Left ventricle myocardium inferior (tissue), 1 donor: ENCODE data around the gene KCNN3. TPM values are rescaled to one million over a fixed set of nuclear protein-coding genes. Genes with fewer than 3 reads are reported as not detected.

ENCODE experiments used
- DNase-seq: peaks from one replicate; pipeline ENCODE4 v3.0.0-alpha.2; 2020
- H3K27ac ChIP-seq: fragments of 200-600 bp; replicated peaks from 2 replicates; pipeline ENCODE4 v1.8.0; 2021
- H3K27me3 ChIP-seq: fragments of 200-600 bp; 2 replicates; pipeline ENCODE4 v1.8.0; 2021; ENCODE audit warnings: low read depth
- H3K36me3 ChIP-seq: fragments of 200-600 bp; 2 replicates; pipeline ENCODE4 v1.8.0; 2021
- H3K4me1 ChIP-seq: fragments of 200-600 bp; 2 replicates; pipeline ENCODE4 v1.8.0; 2021
- H3K4me3 ChIP-seq: fragments of 200-600 bp; 2 replicates; pipeline ENCODE4 v1.8.0; 2021; ENCODE audit warnings: mild to moderate bottlenecking, moderate library complexity
- H3K9me3 ChIP-seq: fragments of 200-600 bp; replicated peaks from 2 replicates; pipeline ENCODE4 v1.8.0; 2021
- CTCF ChIP-seq: fragments of 200-600 bp; IDR thresholded peaks from 2 replicates; pipeline ENCODE4 v1.8.0; 2021; ENCODE audit warnings: antibody characterized with exemption, mild to moderate bottlenecking, borderline replicate concordance
- intact Hi-C: fragments of 100-400 bp; cut with micrococcal nuclease; formaldehyde crosslinking; loops from one replicate; pipeline ENCODE4 v1.11.0; 2022
- total RNA-seq: library from RNA; stranded (reverse); fragmentation: NEBNext Ultra II Directional; extraction: Animal tissue kit (Norgen Biotek cat#: 25700); gene quantifications from one replicate; pipeline ENCODE4 v1.2.1, GENCODE V29; 2021
- donor health status: DM: no; HTN: yes; CAD: no; lungs with severe emphysema.

KCNN3 gene
- total RNA-seq, 1 donor from 2014 or later, result 4.8 TPM

- Histone ChIP-seq H3K4me1 (peaks cover 35% of the 10 kb centered on the region), H3K27ac (no peak overlapping the region), H3K36me3 (no peaks in the 10 kb centered on the region), H3K27me3 (peaks cover 5% of the 10 kb centered on the region), H3K9me3 (no peaks in the 10 kb centered on the region), H3K4me3 (no peak overlapping the region)
- no peak for TF ChIP-seq CTCF
- no peak for DNase-seq
- intact Hi-C loops, result loop anchor here (10.0 kb wide), 1 partner anchor 81 kb away; no protein-coding TSS in a partner anchor
These were observed 114.0 kb downstream of the KCNN3 start for GRCh38 chr1:154755858-154756730.

DNA sequence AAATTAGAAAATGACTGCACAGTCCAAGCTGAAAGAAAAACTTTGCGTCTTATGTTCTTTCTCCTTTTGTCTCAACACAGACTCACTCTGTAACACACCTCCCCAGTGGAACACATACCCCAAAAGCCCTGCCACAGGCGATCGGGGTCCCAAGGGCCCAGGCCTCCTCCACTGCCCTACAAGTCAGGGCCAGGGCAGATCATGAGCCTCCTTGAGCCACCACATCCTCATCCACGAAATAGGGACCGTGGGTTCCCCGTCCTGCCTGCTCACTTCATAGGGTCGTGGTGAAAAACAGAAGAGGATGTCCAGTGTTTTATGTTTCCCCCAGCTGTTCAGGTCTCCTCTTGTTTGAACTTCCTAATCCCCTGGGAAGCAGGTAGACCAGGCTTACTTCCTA is 116.7 kb downstream of the KCNN3 start:
- Histone ChIP-seq H3K9me3 (no peaks in the 10 kb centered on the region), H3K4me1 (peaks cover 31% of the 10 kb centered on the region), H3K27ac (no peak overlapping the region), H3K27me3 (no peaks in the 10 kb centered on the region), H3K4me3 (no peak overlapping the region), H3K36me3 (no peaks in the 10 kb centered on the region)
- no peak for TF ChIP-seq CTCF
- no peak for DNase-seq
- intact Hi-C loops, result loop anchor here (10.0 kb wide), 1 partner anchor 79 kb away; no protein-coding TSS in a partner anchor

DNA sequence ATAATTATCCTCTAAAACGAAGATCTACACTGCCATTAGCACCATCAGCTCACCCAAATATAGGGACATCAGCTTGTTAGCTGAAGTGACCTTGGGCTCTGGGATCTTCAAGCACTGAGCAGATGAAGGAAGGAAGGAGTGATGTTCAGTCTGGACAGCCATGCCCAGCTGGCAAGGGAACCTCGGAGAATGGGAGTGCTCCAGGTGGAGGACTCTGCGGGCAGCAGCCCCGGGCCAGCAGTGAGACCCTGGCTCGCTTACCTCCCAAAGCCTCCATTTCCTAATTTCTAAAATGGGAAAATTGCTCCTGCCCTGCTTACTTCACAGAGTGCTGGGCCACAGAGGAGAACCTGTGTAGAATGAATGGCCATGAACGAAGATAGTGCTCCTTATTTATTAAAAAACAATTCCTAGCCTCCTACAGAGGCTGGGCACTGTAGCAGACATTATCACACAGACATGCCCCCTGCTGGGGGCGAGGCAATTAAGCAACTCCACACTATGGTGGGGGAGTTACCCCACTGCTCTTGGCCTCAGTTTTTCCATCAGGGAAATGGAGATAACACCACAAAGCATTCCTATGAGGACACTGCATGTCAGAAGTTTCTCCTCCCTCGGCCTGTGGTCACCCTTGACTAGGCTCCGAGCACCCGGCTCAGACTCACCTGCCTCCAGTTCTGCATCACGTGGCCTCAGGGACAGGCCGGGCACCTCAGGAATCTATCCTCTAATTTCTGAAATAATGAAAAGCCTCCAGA is 117.6 kb downstream of the KCNN3 start:
- Histone ChIP-seq H3K4me3 (no peak overlapping the region), H3K27ac (peak overlapping the region; percentile 47), H3K9me3 (no peaks in the 10 kb centered on the region), H3K4me1 (peaks cover 39% of the 10 kb centered on the region), H3K36me3 (no peaks in the 10 kb centered on the region), H3K27me3 (no peaks in the 10 kb centered on the region)
- no peak for DNase-seq
- no peak for TF ChIP-seq CTCF
- intact Hi-C loops, result loop anchor here (10.0 kb wide), 1 partner anchor 78 kb away; no protein-coding TSS in a partner anchor

DNA sequence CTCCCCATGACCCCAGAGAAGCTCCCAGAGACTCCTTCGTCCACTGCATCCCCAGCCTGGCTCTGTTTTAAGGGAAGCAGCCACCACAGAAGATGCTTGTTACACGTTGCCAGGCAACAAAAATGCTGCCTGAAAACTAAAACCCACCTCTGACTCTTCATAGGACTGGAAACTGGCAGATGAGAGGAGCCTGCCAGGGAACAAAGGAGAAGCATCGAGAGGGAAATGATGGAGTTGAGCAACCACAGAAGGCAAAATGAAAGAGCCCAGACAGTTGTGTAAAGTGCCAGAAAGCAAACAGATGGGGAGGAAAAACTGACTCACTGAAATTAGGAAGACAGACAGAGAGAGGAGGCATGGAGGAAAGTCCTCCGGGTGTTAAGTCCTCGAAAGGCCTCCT is 118.4 kb downstream of the KCNN3 start:
- Histone ChIP-seq H3K36me3 (no peaks in the 10 kb centered on the region), H3K27me3 (no peaks in the 10 kb centered on the region), H3K4me3 (no peak overlapping the region), H3K4me1 (peaks cover 39% of the 10 kb centered on the region), H3K9me3 (no peaks in the 10 kb centered on the region), H3K27ac (peak overlapping the region; percentile 47)
- TF ChIP-seq CTCF, result no peak
- no peak for DNase-seq
- intact Hi-C loops, result loop anchor here (10.0 kb wide), 1 partner anchor 77 kb away; no protein-coding TSS in a partner anchor
